Liver (tissue), 9 donors: ENCODE results near the gene SAMD4A. TPM values are rescaled to one million over a fixed set of nuclear protein-coding genes. Genes with fewer than 3 reads are reported as not detected.

Experiments
- DNase-seq: peaks from one replicate; pipeline ENCODE4 v3.0.0-alpha.2; 2017; ENCODE audit warnings: low spot score
- H3K27ac ChIP-seq, 2 donors: one replicate each; pipeline ENCODE4 v1.7.0; 2013; ENCODE audit warnings: inconsistent platforms in 2 of 2, low read length in 2 of 2, control low read depth in 1 of 2, low read depth in 1 of 2, mild to moderate bottlenecking in 1 of 2
- H3K27me3 ChIP-seq, 4 donors: one replicate each; pipeline versions ENCODE4 v1.6.1 to v1.7.0; 2013; ENCODE audit warnings: low read length in 3 of 4, inconsistent platforms in 1 of 4, mild to moderate bottlenecking in 1 of 4, moderate library complexity in 1 of 4; ENCODE audit not compliant: control insufficient read depth in 4 of 4, insufficient read depth in 4 of 4
- H3K36me3 ChIP-seq, 4 donors: one replicate each; pipeline versions ENCODE4 v1.6.1 to v1.7.0; 2013; ENCODE audit warnings: low read length in 3 of 4, mild to moderate bottlenecking in 3 of 4, low read depth in 1 of 4, moderate library complexity in 1 of 4; ENCODE audit not compliant: control insufficient read depth in 4 of 4, insufficient read depth in 3 of 4
- H3K4me1 ChIP-seq, 4 donors: one replicate each; pipeline versions ENCODE4 v1.6.1 to v1.7.0; 2013; ENCODE audit warnings: low read length in 3 of 4, mild to moderate bottlenecking in 3 of 4, moderate library complexity in 1 of 4; ENCODE audit not compliant: control insufficient read depth in 4 of 4, insufficient read depth in 4 of 4
- H3K4me3 ChIP-seq, 3 donors: one replicate each; pipeline versions ENCODE4 v1.6.1 to v1.7.0; 2013; ENCODE audit warnings: low read length in 3 of 3, control low read depth in 1 of 3, low read depth in 1 of 3, mild to moderate bottlenecking in 1 of 3
- H3K9ac ChIP-seq, 2 donors: one replicate each; pipeline ENCODE4 v1.7.0; 2013; ENCODE audit warnings: low read length in 2 of 2, mild to moderate bottlenecking in 2 of 2, moderate library complexity in 2 of 2, control low read depth in 1 of 2, low read depth in 1 of 2
- H3K9me3 ChIP-seq, 4 donors: one replicate each; pipeline versions ENCODE4 v1.6.1 to v1.7.0; 2013; ENCODE audit warnings: low read length in 3 of 4; ENCODE audit not compliant: control insufficient read depth in 4 of 4
- FOXA2 ChIP-seq: IDR thresholded peaks from 2 replicates; pipeline ENCODE4 v1.6.1; 2016; ENCODE audit warnings: antibody characterized with exemption
- GABPA ChIP-seq, 2 donors: IDR thresholded peaks in 1 of 2; conservative IDR thresholded peaks in 1 of 2; 2 replicates each; pipeline ENCODE4 v1.6.1; 2016; ENCODE audit warnings: antibody characterized with exemption in 2 of 2, mild to moderate bottlenecking in 1 of 2, moderate library complexity in 1 of 2
- HNF4A ChIP-seq, 2 donors: conservative IDR thresholded peaks; 2 replicates each; pipeline ENCODE4 v1.6.1; 2016; ENCODE audit warnings: antibody characterized with exemption in 2 of 2, mild to moderate bottlenecking in 2 of 2
- HNF4G ChIP-seq: IDR thresholded peaks from 2 replicates; pipeline ENCODE4 v1.6.1; 2016; ENCODE audit warnings: antibody characterized with exemption
- JUND ChIP-seq, 2 donors: IDR thresholded peaks; 2 replicates each; pipeline ENCODE4 v1.6.1; 2016; ENCODE audit warnings: antibody characterized with exemption in 2 of 2
- NR2F2 ChIP-seq: IDR thresholded peaks from 2 replicates; pipeline ENCODE4 v1.6.1; 2016; ENCODE audit warnings: antibody characterized with exemption
- RAD21 ChIP-seq, 2 donors: IDR thresholded peaks; 2 replicates each; pipeline ENCODE4 v1.6.1; 2016; ENCODE audit warnings: antibody characterized with exemption in 2 of 2, mild to moderate bottlenecking in 2 of 2
- RXRA ChIP-seq, 2 donors: IDR thresholded peaks; 2 replicates each; pipeline ENCODE4 v1.6.1; 2017 to 2018; ENCODE audit warnings: antibody characterized with exemption in 2 of 2, mild to moderate bottlenecking in 1 of 2
- SP1 ChIP-seq: IDR thresholded peaks from 2 replicates; pipeline ENCODE4 v1.6.1; 2018; ENCODE audit warnings: antibody characterized with exemption, mild to moderate bottlenecking
- YY1 ChIP-seq: IDR thresholded peaks from 2 replicates; pipeline ENCODE4 v1.6.1; 2016; ENCODE audit warnings: antibody characterized with exemption, mild to moderate bottlenecking
- WGBS: extraction: QIAGEN DNeasy Blood & Tissue Kit; methylation state at CpG from one replicate; pipeline ENCODE4 v1.1.7; 2013; 5-methylcytosine and 5-hydroxymethylcytosine counted together
- polyA plus RNA-seq, 2 donors: library from polyadenylated mRNA; stranded (reverse) in 1 of 2; unstranded in 1 of 2; fragments of 200-250 nt in 1 of 2; fragments of >200 nt in 1 of 2; fragmentation: Nextera tagmentation in 1 of 2; extraction: Ambion mirVana in 1 of 2; gene quantifications; one replicate each; pipeline versions ENCODE4 v1.2.1 to v1.2.3, GENCODE V29; 2013 to 2015
- total RNA-seq, 2 donors: library from RNA; depleted of rRNA; stranded (reverse); fragments of >200 nt; gene quantifications; one replicate each; pipeline ENCODE4 v1.2.3, GENCODE V29; 2014
- TF ChIP-seq, protein P1 (sequence below): IDR thresholded peaks from 2 replicates; pipeline ENCODE4 v1.6.1; 2016; ENCODE audit warnings: antibody characterized with exemption
- TF ChIP-seq, protein P2 (sequence below): IDR thresholded peaks from 2 replicates; pipeline ENCODE4 v1.6.1; 2016; ENCODE audit warnings: antibody characterized with exemption, mild to moderate bottlenecking
- TF ChIP-seq, protein P3 (sequence below): IDR thresholded peaks from 2 replicates; pipeline ENCODE4 v1.6.1; 2016; ENCODE audit warnings: antibody characterized with exemption
- TF ChIP-seq, protein P4 (sequence below): IDR thresholded peaks from 2 replicates; pipeline ENCODE4 v1.6.1; 2016; ENCODE audit warnings: antibody characterized with exemption
- donor health status: healthy.
- donor health status: healthy.
- donor health status: healthy.
- donor health status: healthy.
- donor health status: healthy.

SAMD4A gene
- total and polyA plus RNA-seq, 4 donors, result 4.3 to 17.8 (median 8.1) TPM

DNA sequence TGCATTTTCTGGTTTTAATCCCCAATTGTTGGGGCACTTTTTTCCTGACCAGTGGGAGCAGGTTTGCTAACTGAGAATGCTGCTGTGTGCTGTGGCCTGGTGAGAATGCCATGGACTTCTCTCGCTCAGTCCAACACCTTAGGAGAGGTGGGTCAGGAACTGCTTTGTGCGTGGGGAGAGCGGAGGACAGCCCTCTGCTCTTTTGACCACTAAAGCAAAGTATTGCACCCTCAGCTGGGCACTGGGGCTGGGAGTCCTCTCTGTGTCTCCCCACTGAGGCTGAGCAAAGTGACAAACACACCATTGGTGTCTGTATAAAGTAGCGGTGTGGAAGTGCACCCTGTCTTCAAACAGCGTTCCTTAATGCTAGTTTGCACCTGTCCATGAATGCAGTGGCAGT lies 136.2 kb downstream of the SAMD4A start:
- WGBS, result 47% methylated on average over 5 of the region's 5 CpGs
- Histone ChIP-seq H3K4me3 (peak overlapping the region; percentile 31 to 84 (median 72)), H3K9me3 (no peaks in the 10 kb centered on the region), H3K9ac (peak overlapping the region; percentile 56 to 90), H3K4me1 (peaks cover 5 to 61% (median 43%) of the 10 kb centered on the region in 4 donors), H3K27ac (peak overlapping the region; percentile 79 to 92), H3K36me3 (no peaks in the 10 kb centered on the region), H3K27me3 (no peaks in the 10 kb centered on the region)
- TF ChIP-seq, protein P1, sequence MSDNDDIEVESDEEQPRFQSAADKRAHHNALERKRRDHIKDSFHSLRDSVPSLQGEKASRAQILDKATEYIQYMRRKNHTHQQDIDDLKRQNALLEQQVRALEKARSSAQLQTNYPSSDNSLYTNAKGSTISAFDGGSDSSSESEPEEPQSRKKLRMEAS, result no peak
- TF ChIP-seq HNF4A (conservative IDR thresholded peaks at IDR 0.05), result peak in 1 of 2 donors; percentile 44
- TF ChIP-seq RXRA (IDR thresholded peaks at IDR 0.05), result peak in 1 of 2 donors; percentile 5
- TF ChIP-seq, protein P2, sequence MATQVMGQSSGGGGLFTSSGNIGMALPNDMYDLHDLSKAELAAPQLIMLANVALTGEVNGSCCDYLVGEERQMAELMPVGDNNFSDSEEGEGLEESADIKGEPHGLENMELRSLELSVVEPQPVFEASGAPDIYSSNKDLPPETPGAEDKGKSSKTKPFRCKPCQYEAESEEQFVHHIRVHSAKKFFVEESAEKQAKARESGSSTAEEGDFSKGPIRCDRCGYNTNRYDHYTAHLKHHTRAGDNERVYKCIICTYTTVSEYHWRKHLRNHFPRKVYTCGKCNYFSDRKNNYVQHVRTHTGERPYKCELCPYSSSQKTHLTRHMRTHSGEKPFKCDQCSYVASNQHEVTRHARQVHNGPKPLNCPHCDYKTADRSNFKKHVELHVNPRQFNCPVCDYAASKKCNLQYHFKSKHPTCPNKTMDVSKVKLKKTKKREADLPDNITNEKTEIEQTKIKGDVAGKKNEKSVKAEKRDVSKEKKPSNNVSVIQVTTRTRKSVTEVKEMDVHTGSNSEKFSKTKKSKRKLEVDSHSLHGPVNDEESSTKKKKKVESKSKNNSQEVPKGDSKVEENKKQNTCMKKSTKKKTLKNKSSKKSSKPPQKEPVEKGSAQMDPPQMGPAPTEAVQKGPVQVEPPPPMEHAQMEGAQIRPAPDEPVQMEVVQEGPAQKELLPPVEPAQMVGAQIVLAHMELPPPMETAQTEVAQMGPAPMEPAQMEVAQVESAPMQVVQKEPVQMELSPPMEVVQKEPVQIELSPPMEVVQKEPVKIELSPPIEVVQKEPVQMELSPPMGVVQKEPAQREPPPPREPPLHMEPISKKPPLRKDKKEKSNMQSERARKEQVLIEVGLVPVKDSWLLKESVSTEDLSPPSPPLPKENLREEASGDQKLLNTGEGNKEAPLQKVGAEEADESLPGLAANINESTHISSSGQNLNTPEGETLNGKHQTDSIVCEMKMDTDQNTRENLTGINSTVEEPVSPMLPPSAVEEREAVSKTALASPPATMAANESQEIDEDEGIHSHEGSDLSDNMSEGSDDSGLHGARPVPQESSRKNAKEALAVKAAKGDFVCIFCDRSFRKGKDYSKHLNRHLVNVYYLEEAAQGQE, result no peak
- no peak for DNase-seq

DNA sequence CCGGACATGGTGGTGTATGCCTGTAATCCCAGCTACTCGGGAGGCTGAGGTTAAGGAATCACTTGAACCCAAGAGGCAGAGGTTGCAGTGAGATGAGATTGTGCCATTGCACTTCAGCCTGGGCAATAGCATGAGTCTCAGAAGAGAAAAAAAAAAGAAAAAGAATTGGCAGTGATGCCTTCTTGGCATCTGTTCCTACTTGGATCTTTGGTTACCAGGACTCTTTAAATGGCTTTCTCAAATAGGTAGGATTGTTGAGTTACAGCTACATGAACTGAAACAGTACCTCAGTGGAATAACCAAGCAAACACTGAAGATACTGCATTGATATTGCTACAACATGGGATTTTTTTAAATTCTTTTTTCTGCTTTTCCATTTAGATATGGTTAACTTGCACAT lies 136.8 kb downstream of the SAMD4A start:
- WGBS, result 39% methylated on average over 2 of the region's 2 CpGs
- Histone ChIP-seq H3K27ac (peak overlapping the region; percentile 79 to 92), H3K9me3 (no peaks in the 10 kb centered on the region), H3K4me1 (peaks cover 8 to 62% (median 40%) of the 10 kb centered on the region in 4 donors), H3K27me3 (no peaks in the 10 kb centered on the region), H3K9ac (peak overlapping the region in 1 of 2 donors; percentile 56), H3K4me3 (peak overlapping the region in 2 of 3 donors; percentile 31 to 84), H3K36me3 (no peaks in the 10 kb centered on the region)
- DNase-seq, result no peak
- no peak for TF ChIP-seq SP1

DNA sequence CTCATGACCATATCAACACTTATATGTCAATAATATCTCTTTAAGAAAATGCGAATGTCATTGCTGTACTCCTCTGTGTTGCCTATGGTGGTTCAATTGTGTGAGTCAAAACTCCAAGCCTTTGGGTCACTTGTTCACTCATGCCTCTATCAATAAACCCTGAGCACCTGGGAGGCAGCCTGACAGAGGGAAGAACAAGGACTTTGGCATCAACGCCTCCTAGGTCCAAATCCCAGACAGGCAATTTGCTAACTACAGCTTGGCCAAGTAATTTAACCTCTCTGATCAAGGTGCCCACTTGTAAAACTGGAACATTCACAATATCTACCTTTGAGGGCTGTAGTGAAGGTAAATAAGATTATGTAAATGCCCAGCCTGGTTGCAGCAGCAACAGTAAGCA lies 137.8 kb downstream of the SAMD4A start:
- no peaks in the 10 kb centered on the region for H3K36me3 ChIP-seq
- H3K4me1 ChIP-seq, result peaks cover 8 to 72% (median 46%) of the 10 kb centered on the region in 4 donors
- TF ChIP-seq, protein P3, sequence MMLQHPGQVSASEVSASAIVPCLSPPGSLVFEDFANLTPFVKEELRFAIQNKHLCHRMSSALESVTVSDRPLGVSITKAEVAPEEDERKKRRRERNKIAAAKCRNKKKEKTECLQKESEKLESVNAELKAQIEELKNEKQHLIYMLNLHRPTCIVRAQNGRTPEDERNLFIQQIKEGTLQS, result no peak
- peak in 1 of 2 donors; percentile 11 for TF ChIP-seq RAD21 (IDR thresholded peaks at IDR 0.05)
- TF ChIP-seq, protein P1, result peak; percentile 30
- peak; percentile 24 for TF ChIP-seq YY1
- TF ChIP-seq FOXA2, result peak; percentile 24
- TF ChIP-seq JUND (IDR thresholded peaks at IDR 0.05), result peak in 1 of 2 donors; percentile 16
- TF ChIP-seq SP1, result peak; percentile 7
- no peak for TF ChIP-seq NR2F2
- TF ChIP-seq, protein P4, sequence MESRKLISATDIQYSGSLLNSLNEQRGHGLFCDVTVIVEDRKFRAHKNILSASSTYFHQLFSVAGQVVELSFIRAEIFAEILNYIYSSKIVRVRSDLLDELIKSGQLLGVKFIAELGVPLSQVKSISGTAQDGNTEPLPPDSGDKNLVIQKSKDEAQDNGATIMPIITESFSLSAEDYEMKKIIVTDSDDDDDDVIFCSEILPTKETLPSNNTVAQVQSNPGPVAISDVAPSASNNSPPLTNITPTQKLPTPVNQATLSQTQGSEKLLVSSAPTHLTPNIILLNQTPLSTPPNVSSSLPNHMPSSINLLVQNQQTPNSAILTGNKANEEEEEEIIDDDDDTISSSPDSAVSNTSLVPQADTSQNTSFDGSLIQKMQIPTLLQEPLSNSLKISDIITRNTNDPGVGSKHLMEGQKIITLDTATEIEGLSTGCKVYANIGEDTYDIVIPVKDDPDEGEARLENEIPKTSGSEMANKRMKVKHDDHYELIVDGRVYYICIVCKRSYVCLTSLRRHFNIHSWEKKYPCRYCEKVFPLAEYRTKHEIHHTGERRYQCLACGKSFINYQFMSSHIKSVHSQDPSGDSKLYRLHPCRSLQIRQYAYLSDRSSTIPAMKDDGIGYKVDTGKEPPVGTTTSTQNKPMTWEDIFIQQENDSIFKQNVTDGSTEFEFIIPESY, result no peak
- no peak for TF ChIP-seq GABPA (IDR thresholded peaks at IDR 0.05 in 1 of 2, conservative IDR thresholded peaks at IDR 0.05 in 1 of 2)
- peak; percentile 80 to 82 for TF ChIP-seq HNF4A (conservative IDR thresholded peaks at IDR 0.05)
- TF ChIP-seq HNF4G, result no peak
- TF ChIP-seq RXRA (IDR thresholded peaks at IDR 0.05), result peak; percentile 28 to 56
- no peak overlapping the region for H3K27ac ChIP-seq
- no peaks in the 10 kb centered on the region for H3K27me3 ChIP-seq
- 45% methylated on average over 2 of the region's 2 CpGs for WGBS
- H3K4me3 ChIP-seq, result no peak overlapping the region
- no peak overlapping the region for H3K9ac ChIP-seq
- no peak for DNase-seq
- H3K9me3 ChIP-seq, result no peaks in the 10 kb centered on the region
